ENCODE measurements around the gene FRMPD4.

- TF ChIP-seq EZH2phosphoT487 (IDR thresholded peaks at IDR 0.05; ENCODE audit: low read length) (no peak), CTCF (IDR thresholded peaks at IDR 0.05; ENCODE audit: low read length) (no peak), EZH2 (optimal IDR thresholded peaks at IDR 0.05; ENCODE audit: low read depth, low read length) (no peak)
These were observed 317 bp upstream of the FRMPD4 start for GRCh38 chrX:12137951-12138360.
